ENCODE data around the gene P2RY1. TPM values are rescaled to one million over a fixed set of nuclear protein-coding genes. Genes with fewer than 3 reads are reported as not detected.

P2RY1 gene
- total and polyA plus RNA-seq, 9 of the 15 experiments (the other 6 are each of a cell fraction or from before 2014, with no cell fraction given): 6.0 to 27.9 (median 18.4) TPM

DNA sequence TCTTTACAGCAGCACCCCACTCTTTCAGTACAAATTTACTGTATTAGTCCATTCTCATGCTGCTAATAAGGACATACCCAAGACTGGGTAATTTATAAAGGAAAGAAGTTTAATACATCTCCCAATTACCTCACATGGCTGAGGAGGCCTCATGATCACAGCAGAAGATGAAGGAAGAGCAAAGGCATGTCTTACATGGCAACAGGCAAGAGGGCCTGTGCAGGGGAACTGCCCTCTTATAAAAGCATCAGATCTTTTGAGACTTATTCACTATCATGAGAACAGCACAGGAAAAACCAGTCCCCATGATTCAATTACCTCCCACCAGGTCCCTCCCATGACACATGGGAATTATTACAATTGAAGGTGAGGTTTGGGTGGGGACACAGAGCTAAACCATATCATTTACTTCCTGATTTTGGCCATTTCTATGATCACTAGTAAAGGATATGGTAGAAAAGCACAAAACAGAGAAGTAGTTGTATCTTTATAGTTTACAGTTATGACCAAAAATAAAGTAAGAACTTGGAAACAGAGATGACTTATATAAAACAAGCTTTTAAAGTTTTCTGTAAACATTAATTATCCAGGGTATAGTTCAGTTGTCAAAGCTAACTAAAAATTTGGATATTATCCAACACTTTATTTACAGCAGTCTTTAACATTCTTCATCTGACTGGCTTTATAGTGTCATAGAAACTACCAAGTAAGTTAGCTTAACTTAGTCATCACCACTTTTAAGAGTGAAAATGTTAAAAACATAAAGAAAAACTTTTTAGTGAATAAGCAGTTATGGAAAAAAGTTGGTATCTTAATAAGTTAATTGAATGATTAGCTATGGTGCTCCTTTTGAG, 40.2 kb downstream of the P2RY1 start:
- TF ChIP-seq SMARCA5 (IDR thresholded peaks at IDR 0.05) (no peak), LARP7 (IDR thresholded peaks at IDR 0.05) (no peak), NR4A1 (CRISPR knock-in tag; IDR thresholded peaks at IDR 0.05) (no peak), NR4A1 (tag; IDR thresholded peaks at IDR 0.05) (no peak), FOXM1 (IDR thresholded peaks at IDR 0.05; ENCODE audit: low read depth) (no peak), FOXM1 (CRISPR knock-in tag; IDR thresholded peaks at IDR 0.05; ENCODE audit: low read depth) (no peak), MTF1 (CRISPR knock-in tag; IDR thresholded peaks at IDR 0.05; ENCODE audit: borderline replicate concordance) (no peak), ZNF431 (CRISPR knock-in tag; IDR thresholded peaks at IDR 0.05) (peak; percentile 91), SMARCA4 (IDR thresholded peaks at IDR 0.05) (no peak)
- TF ChIP-seq, protein P1, sequence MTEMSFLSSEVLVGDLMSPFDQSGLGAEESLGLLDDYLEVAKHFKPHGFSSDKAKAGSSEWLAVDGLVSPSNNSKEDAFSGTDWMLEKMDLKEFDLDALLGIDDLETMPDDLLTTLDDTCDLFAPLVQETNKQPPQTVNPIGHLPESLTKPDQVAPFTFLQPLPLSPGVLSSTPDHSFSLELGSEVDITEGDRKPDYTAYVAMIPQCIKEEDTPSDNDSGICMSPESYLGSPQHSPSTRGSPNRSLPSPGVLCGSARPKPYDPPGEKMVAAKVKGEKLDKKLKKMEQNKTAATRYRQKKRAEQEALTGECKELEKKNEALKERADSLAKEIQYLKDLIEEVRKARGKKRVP (CRISPR knock-in tag; IDR thresholded peaks at IDR 0.05): no peak
- Histone ChIP-seq H3K4me3 (no peak overlapping the region), H3K9me3 (replicated peaks; ENCODE audit: control insufficient read depth, insufficient read depth, low read depth, low read length) (peaks cover 3% of the 10 kb centered on the region; the same call in 1 of the 2 replicates), H3K9me1 (ENCODE audit: control insufficient read depth, insufficient read depth, low read length) (no peaks in the 10 kb centered on the region), H3K4me1 (replicated peaks in 1 of 2; ENCODE audit: control insufficient read depth in 2 of 2, insufficient read depth in 2 of 2, low read length in 2 of 2) (no peaks in the 10 kb centered on the region), H3K36me3 (ENCODE audit: control insufficient read depth, insufficient read depth, low read length) (no peaks in the 10 kb centered on the region), H3K79me2 (ENCODE audit: control insufficient read depth, insufficient read depth, low read length) (no peaks in the 10 kb centered on the region), H3K27ac (ENCODE audit: extremely low read depth, low read depth, low read length) (no peak overlapping the region), H3K27me3 (ENCODE audit: control insufficient read depth in 2 of 2, insufficient read depth in 2 of 2, low read length in 2 of 2) (no peaks in the 10 kb centered on the region), H4K20me1 (replicated peaks; ENCODE audit: control insufficient read depth, insufficient read depth, low read length) (no peaks in the 10 kb centered on the region), H3K9ac (ENCODE audit: insufficient read depth in 1 of 2, low read depth in 2 of 2, low read length in 2 of 2) (no peak overlapping the region), H2AFZ (ENCODE audit: low read depth, low read length) (no peak overlapping the region), H3K4me2 (ENCODE audit: insufficient read depth, low read length) (no peak overlapping the region)
- ATAC-seq: no peak
- DNase-seq (ENCODE audit: extremely low read depth in 1 of 4, low spot score in 3 of 4): no peak
- CTCF ChIA-PET (ENCODE audit: low intra/inter-chr PET ratio): no interaction called here
- intact Hi-C loops (cut with micrococcal nuclease): no loop called here
- no TSS peak for BruUV-seq (replicated peaks)
- in situ Hi-C loops (cut with MboI): no loop called here
- no peak for FAIRE-seq
- POLR2A ChIA-PET: interaction anchor here (0.7 kb wide), 1 partner anchor 9 kb away, joined by 3 read pairs; no protein-coding TSS in a partner anchor
